GM18526 (cell line): ENCODE measurements around the gene KIRREL3.

Experiments used
- POLR2A ChIP-seq: IDR thresholded peaks from 3 replicates; pipeline ENCODE4 v1.6.1; 2011; ENCODE audit not compliant: insufficient read length; ENCODE audit errors: extremely low read depth

KIRREL3 gene

DNA sequence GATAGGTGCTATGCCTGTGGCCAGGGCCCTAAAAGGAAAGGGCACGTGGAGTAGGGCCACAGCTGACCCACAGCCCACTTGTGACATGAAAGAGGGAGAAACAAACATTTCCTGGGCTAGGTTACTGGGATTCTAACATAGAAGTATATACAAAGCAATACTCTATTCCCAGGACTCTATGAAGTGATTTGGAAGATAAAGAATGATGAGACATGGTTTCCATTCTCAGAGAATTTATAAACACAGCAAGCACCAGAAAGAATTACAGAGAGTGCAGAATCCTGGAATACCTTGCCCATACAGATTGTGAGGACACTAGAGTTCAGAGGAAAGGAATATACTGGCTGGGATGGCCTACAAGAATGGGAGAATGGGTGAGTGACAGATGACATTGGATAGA, 86.4 kb downstream of the KIRREL3 start:
- TF ChIP-seq POLR2A = no peak

DNA sequence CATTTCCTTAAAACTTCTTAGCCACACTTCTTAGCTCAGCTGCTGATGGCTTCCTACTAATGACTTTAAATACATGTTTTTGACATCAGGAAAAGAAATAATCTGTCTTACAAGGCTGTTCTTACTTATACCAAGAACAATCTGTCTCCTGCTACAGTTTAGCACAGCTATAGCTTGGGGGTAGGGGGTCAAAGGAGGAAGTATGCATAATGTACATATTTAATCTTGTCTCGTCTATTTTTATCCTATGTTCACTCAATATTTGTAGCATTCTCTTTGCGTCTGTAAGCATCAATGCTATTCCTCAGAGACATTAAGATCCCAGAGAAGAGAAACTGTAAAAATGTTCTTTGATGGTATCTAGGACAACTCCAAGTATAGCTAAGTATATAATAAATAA, 96.0 kb downstream of the KIRREL3 start:
- TF ChIP-seq POLR2A = no peak

DNA sequence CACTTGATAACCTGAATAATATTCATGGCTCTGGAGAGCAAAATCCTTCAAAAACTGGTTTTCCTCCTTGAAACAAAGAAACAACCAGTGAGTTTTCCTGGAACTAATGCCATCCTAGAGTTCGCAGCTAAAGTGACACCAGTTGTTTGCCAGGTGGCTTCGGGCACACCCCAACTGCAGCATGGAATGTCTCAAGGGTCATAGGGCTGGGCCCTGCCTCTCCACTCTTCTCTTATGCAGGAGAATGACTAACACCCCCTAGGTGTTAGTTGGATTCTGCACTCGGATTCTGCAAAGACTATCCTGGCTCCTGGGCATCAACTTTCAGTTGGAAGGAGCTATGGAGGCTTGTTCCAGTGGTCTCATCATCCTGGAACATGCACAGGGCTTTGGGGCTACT, 98.8 kb downstream of the KIRREL3 start:
- no peak for TF ChIP-seq POLR2A

DNA sequence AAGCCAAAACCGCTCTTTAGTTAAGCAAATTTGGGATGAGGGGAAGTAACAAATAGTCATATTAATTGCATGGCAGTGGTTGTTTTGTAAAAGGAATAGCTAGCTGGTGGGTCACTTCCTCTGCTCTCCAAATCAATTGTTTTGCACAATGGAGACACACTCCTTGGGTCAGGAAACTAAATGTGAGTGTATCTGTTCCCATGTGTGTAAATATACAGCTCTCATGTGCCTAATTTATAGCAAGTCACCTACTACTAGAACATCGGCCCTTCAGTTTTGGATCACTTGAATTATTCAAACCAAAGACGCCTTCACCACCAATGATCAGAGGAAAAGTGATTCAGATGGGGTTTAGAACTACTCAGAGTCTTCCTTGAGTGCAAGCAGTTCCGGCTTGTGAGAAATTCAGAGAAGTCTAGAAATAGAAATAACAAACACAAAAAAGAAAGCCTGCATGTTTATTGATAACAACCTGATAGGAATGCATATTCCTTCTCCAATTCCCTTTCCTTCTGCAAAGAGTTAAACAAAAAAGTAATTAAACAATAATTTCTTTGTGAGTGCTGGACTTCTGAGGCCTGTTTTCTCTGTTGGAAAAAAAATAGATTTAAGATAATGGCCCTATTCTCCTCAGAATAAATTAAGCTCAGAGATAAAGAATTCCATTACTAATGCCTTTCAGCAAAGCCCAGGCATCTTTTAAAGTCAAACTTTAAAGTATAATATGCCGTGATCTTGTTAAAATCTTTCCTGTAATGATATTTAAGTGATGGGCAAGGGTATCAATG, 100.4 kb downstream of the KIRREL3 start:
- no peak for TF ChIP-seq POLR2A

DNA sequence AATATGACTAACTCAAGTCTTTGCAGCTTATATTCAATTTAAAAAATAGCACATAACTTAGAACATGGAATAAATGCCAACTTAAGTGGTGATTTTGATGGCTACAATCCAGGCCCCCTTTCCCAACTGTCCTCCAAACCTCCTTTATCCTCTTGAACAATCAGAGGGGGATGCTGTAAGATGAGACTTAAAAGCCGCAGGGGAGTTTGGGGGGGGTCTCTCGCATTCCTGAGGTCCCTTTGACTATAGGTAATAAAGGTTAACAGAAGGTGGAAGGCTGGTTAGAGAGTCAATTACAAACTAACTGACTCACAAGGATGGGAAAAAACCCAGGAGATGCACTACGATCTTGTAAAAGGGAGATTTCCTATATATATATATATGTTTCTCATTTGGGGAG, 101.8 kb downstream of the KIRREL3 start:
- TF ChIP-seq POLR2A = no peak

DNA sequence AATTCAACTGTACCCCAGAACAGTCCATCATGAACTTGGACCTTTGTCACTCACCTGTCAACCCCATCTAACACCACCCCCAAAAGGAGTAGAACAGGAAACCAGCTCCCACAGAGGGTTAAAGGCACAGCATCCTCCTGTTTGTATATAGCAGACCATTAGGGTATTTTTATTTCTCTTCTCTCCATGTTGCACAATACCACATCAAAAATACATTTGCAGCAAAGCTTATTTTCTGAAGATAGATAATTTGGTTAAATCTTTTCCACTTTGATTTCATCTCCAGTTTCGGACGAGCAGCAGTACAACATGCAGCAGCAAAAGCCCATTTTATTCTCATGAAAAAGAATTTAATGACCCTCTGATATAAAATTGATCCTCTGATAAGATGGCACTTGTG, 103.1 kb downstream of the KIRREL3 start:
- TF ChIP-seq POLR2A = no peak

DNA sequence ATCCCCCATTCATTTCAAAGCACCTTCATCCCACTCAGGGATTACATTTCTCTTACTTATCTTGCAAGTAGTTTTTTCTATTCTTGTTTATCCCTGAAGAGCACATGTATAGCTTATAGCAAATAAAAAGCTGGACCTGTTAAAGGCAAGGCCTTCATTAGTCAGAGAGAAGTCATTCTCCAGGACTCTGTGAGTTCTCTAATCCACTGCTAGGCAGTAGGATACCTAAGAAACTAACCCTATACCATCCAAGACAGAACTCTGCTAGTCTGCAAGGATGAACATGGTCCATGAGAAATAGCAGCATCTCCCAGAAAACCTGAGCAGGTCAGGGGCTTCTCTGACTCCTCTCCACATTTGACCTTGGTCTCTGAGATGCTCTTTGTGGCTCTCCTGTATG, 104.5 kb downstream of the KIRREL3 start:
- TF ChIP-seq POLR2A = no peak

DNA sequence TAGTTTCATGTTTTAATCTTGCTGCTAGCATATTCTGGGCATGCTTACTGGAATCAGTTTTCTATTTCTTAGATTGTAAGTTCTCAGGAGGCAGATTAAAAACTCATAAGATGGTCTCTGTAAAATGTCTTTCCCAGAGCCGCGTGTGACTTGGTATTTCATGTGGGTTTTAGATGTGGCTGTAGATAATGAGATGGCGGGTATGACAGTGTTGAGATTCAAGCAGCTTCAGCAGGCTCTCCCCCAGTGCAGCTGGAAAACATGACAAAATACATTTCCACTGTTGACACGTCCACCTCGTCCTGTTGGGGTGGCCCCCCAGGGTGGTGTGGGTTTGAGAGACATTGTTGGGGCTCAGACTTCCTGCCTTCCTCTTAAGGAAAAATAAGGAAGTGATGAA, 106.8 kb downstream of the KIRREL3 start:
- TF ChIP-seq POLR2A = no peak

DNA sequence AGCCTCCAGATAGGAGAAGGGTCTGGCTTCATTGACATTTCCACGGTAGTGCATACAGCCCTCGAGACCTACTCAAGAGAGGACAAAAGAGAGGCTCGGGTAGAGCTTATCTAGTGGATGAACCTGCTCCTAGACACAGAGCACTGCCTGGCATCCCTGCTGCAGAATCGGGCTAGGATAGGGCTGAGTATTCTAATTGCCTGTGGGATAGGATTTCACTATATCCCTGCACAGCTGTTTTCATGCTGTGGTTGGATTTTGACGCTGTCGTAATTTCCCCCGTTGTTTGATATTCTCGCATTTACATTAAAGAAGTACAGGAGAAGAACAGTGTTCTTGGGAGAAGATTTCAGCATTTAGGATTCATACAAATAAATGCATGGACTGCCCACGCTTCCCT, 107.8 kb downstream of the KIRREL3 start:
- no peak for TF ChIP-seq POLR2A

DNA sequence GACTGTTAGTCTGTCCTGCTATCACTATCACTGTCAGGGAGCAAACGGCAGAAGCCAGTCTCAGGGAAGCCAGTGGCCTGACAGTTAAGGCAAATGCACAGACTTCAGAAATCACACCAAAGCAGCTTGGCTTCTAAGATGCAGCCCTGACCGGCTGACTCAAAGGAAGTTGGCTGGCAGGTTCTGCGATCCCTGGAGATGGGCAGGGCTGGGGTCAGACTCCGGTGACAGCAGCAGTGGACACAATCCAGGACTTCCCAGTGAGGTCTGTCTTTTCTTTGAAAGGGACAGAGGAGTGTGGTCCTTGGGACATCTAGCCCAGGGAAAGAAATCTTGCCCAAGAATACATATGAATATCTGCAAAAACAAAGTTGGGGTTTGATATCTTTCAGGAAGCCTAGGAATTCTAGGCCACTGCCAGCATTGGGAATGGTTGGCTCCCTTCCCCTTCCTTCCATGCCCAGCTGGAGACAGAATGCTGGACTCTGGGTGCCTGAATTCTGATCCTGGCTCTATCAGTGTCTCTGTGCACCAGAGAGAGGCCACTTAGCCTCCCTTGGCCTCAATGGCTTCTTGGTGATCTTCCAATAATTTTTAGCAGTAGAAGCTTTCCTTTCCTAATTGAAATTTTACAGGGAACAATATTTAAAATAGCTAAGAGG, 108.9 kb downstream of the KIRREL3 start:
- no peak for TF ChIP-seq POLR2A

DNA sequence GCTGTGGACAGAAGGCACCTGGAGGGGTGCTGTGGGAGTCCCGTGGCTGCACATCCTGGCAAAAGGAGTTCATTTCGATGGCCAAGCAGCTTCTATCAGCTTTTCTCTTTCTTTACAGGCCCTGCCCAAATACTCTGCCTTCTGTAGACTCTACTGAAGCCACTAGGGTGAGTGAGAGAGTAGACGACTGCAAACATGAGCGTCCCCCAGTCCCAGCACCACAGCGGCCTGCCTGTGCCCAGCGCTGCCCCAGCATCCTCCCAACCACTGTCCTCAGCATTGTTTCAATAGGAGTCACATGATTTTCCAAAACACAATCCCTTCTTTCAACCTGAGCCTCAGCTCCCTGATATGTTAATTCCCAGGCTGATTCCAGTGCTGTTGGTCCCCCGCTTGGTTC, 110.0 kb downstream of the KIRREL3 start:
- TF ChIP-seq POLR2A = no peak

DNA sequence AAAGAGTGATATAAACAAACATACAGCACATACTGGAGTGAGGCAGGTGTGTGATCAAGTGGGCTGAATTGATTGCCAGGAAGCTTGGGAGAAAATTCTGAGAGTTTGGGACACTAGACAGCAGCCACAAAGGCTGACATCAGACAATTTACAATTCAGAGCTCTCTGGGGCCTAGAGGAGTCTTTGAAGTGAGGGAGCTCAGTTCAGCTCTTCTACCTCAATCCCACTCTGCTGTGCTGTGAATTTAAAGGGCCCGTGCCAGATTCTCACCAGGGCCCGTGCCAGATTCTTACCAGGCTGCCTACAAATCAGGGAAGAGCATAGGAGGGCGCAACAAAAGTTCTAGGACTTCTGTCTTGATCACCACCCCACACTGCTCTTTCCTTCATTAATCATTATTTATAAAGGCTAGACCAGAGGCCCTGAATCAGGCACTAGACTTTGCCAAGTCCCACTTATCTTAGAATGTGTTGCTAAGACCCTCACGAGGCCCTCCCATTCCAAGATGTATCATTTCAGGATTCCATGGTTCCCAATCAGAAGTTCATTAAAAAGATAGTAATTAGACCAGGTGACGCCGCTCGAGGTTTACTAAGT, 112.4 kb downstream of the KIRREL3 start:
- TF ChIP-seq POLR2A = no peak

DNA sequence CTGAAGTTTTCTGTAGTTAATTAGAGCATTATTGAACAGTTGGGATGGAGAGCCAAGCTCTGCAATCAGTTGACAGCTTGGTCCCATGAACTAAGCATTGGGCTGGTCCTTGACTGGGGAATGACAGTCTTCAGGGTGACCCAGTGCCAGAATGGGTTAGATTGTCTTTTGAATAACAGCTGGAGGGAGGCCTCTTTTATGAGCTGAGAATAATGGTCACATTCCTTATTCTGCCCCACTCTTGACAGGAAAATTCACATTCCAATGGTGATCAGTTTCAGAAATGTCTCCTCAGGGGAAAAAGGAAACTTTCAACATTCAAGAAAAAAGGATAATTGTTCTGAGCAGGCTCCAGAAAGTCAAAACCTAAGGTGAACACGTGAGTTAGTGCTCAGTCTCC, 113.9 kb downstream of the KIRREL3 start:
- no peak for TF ChIP-seq POLR2A

DNA sequence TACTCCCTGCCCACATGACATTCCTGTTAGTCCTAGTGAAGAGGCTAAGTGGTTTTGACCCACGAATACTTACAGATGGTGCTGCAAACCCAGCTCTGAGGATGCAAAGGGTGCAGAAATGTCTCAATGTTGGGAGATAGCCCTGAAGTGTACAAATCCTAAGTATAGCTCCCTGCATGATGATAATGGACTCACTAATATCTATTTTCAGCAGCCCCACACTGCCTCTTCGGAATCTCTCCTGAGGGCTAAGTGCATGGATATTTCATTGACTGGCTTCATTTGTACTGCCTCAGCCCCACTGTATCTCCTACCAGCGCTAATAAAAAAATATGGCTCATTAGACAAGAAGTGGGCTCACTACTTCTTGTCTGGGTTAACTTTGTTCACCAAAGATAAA, 114.5 kb downstream of the KIRREL3 start:
- no peak for TF ChIP-seq POLR2A

DNA sequence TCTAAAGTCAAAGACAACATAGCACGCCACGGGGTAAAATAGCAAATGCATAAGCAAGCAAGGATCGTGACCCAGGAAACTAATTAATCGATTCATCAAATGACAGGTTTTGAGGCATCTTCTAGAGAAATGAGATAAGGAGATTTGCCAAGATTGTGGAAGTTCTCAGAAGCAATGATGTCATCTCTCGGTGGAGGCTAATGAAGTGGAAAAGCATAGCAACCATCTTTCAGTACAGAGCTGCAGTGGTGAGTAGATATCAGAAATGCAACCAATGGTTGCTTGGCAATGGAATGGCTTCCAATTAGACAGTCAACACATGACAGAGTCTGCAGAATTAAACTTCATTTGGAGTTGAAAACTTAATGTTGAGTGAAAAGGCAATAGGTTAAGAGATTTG, 116.0 kb downstream of the KIRREL3 start:
- no peak for TF ChIP-seq POLR2A

DNA sequence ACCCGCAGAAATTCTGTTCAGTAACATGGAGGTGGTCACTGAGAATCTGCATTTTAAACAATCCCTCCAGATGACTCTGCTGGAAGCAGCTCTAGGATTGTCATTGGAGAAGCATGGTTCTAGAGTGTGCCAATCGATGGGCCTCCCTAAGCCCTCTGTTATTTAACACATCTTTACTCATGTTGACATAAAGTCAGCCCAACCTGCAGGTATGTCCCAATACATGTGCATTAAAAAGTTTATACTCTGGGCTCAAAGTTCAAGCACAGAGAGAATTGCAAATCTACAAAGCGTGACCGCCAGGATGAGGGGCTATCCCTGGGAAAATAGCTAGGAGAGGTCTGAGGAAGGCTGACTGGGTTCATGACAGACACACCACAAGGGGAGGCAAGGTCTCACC, 116.4 kb downstream of the KIRREL3 start:
- TF ChIP-seq POLR2A = no peak

DNA sequence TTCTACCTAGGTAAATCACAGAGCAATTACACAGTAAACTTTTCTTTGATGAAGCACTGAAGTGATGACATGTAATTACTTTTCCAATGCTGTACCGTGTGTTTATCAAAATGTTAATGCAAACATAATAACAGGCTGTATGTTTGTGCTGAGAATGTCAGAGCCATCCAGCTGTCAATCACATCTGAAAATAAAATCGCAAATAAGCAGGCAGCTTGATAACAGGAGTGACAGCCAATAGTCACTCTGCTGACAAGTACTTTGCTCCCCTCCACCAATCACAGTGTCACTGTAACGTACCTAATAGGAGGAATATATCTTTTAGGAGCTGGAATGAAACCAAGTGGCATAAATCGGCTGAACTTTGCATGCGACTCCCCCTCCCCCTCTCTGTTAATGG, 119.7 kb downstream of the KIRREL3 start:
- TF ChIP-seq POLR2A = no peak

DNA sequence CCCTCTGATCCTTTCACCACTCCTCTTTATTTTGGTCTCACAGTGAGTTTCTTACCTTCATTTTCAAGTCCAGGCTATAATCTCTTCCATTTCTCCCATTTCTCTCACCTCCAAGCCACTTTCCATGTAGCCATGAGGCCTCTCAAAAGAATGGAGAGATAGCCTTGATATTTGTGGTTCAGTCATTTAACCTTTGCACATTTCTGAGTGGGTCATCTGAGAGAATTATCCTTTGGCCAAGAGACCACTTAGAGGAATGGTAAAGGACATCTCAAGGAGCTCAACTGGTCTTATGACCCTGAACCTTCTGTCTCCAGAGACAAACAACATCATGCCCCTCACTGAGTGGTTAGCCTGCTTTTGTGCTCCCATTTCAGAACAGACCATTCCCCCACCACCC, 121.1 kb downstream of the KIRREL3 start:
- no peak for TF ChIP-seq POLR2A
